Psoas muscle (tissue), 8 donors: ENCODE results near the gene ADAM23. TPM values are rescaled to one million over a fixed set of nuclear protein-coding genes. Genes with fewer than 3 reads are reported as not detected.

Source experiments
- ATAC-seq, 4 donors: fragments of 200-7000 bp; cut with Tn5 transposase; one replicate each; pipeline ENCODE4 v1.9.1; 2020; ENCODE audit warnings: moderate library complexity in 3 of 4, mild to moderate bottlenecking in 2 of 4
- DNase-seq, 2 donors: peaks; one replicate each; pipeline ENCODE4 v3.0.0-alpha.2; 2020
- H3K27ac ChIP-seq: fragments of 200-600 bp; one replicate; pipeline ENCODE4 v1.8.0; 2022
- H3K27me3 ChIP-seq, 3 donors: fragments of 200-600 bp in 1 of 3; one replicate each; pipeline versions ENCODE4 v1.6.1 to v1.8.0; 2013 to 2022; ENCODE audit warnings: low read length in 2 of 3, mild to moderate bottlenecking in 2 of 3, moderate library complexity in 1 of 3; ENCODE audit not compliant: insufficient read depth in 3 of 3
- H3K36me3 ChIP-seq, 2 donors: fragments of 200-600 bp in 1 of 2; one replicate each; pipeline versions ENCODE4 v1.6.1 to v1.8.0; 2013 to 2022; ENCODE audit warnings: low read depth in 1 of 2, mild to moderate bottlenecking in 1 of 2, moderate library complexity in 1 of 2; ENCODE audit not compliant: insufficient read depth in 1 of 2
- H3K4me1 ChIP-seq: fragments of 200-600 bp; one replicate; pipeline ENCODE4 v1.8.0; 2022
- H3K4me3 ChIP-seq: fragments of 200-600 bp; one replicate; pipeline ENCODE4 v1.8.0; 2022; ENCODE audit warnings: mild to moderate bottlenecking
- H3K9me3 ChIP-seq: fragments of 200-600 bp; one replicate; pipeline ENCODE4 v1.8.0; 2022
- CTCF ChIP-seq: fragments of 200-600 bp; IDR thresholded peaks from one replicate; pipeline ENCODE4 v1.8.0; 2022; ENCODE audit warnings: antibody characterized with exemption
- WGBS, 3 donors: extraction: QIAGEN DNeasy Blood & Tissue Kit; methylation state at CpG; one replicate each; pipeline versions ENCODE4 v1.1.6 to v1.1.7; 2013; 5-methylcytosine and 5-hydroxymethylcytosine counted together
- intact Hi-C, 2 donors: fragments of 100-400 bp; cut with DNase I; formaldehyde crosslinking; loops; one replicate each; pipeline versions ENCODE4 v1.11.0 to v1.14.2; 2022
- polyA plus RNA-seq, 3 donors: library from polyadenylated mRNA; stranded (reverse); fragments of 200-250 nt; gene quantifications; one replicate each; pipeline ENCODE4 v1.2.3, GENCODE V29; 2013
- total RNA-seq, 4 donors: library from RNA; stranded (reverse); fragmentation: NEBNext Ultra II Directional in 2 of 4; extraction: Animal tissue kit (Norgen Biotek cat#: 25700) in 2 of 4; gene quantifications; one replicate each; pipeline versions ENCODE4 v1.2.1 to v1.2.4, GENCODE V29; 2021 to 2023
- donor health status: healthy with polysubstance abuse.
- donor health status: DM: no; HTN: no; CAD: no; lungs with moderate emphysema.
- donor health status: Bipolar disorder and iron deficiency.
- donor health status: healthy.
- donor health status: DM: yes; HTN: yes; CAD: no.
- donor health status: DM: no; HTN: no; CAD: no.
- donor health status: DM: no; HTN: no; CAD: no.
- donor health status: DM: yes; HTN: yes; CAD: no.

Gene ADAM23
- total and polyA plus RNA-seq, 7 donors = 0.42 to 9.2 (median 6.0) TPM

GRCh38 chr2:206627632-206628031 is 184.3 kb downstream of the ADAM23 start:
- Histone ChIP-seq H3K27ac (no peak overlapping the region), H3K27me3 (peaks cover 0 to 7% (median 5%) of the 10 kb centered on the region in 3 donors), H3K9me3 (no peaks in the 10 kb centered on the region), H3K36me3 (no peaks in the 10 kb centered on the region), H3K4me1 (no peaks in the 10 kb centered on the region), H3K4me3 (no peak overlapping the region)
- intact Hi-C loops = no loop called here
- DNase-seq (no peak), ATAC-seq (no peak)
- TF ChIP-seq CTCF = no peak

GRCh38 chr2:206631340-206631739 is 188.0 kb downstream of the ADAM23 start:
- WGBS, 3 donors = 40 to 48% (median 45%) methylated on average over 3 of the region's 3 CpGs
- ATAC-seq = no peak
- intact Hi-C loops = no loop called here
- no peaks in the 10 kb centered on the region for H3K36me3 ChIP-seq
- no peak for DNase-seq
- no peaks in the 10 kb centered on the region for H3K9me3 ChIP-seq
- no peaks in the 10 kb centered on the region for H3K4me1 ChIP-seq
- peaks cover 0 to 7% (median 5%) of the 10 kb centered on the region in 3 donors for H3K27me3 ChIP-seq
- TF ChIP-seq CTCF = no peak
- no peak overlapping the region for H3K4me3 ChIP-seq
- H3K27ac ChIP-seq = no peak overlapping the region

- DNase-seq (no peak), ATAC-seq (no peak)
- H3K27ac ChIP-seq = no peak overlapping the region
- H3K4me1 ChIP-seq = no peaks in the 10 kb centered on the region
- no peaks in the 10 kb centered on the region for H3K9me3 ChIP-seq
- no peak for TF ChIP-seq CTCF
- no peak overlapping the region for H3K4me3 ChIP-seq
- no peaks in the 10 kb centered on the region for H3K36me3 ChIP-seq
- intact Hi-C loops = no loop called here
- H3K27me3 ChIP-seq = peaks cover 0 to 5% (median 0%) of the 10 kb centered on the region in 3 donors
- 85 to 92% (median 85%) methylated on average over 1 of the region's 1 CpG for WGBS, 3 donors
Measured at GRCh38 chr2:206635015-206635414, 191.7 kb downstream of the ADAM23 start.

- ATAC-seq (no peak), DNase-seq (no peak)
- TF ChIP-seq CTCF = no peak
- Histone ChIP-seq H3K27me3 (peaks cover 0 to 37% (median 14%) of the 10 kb centered on the region in 3 donors), H3K27ac (no peak overlapping the region), H3K9me3 (no peaks in the 10 kb centered on the region), H3K36me3 (no peaks in the 10 kb centered on the region), H3K4me3 (no peak overlapping the region), H3K4me1 (no peaks in the 10 kb centered on the region)
- WGBS, 3 donors = 13 to 44% (median 41%) methylated on average over 2 of the region's 2 CpGs
- intact Hi-C loops = no loop called here
Measured at GRCh38 chr2:206639636-206640035, 196.3 kb downstream of the ADAM23 start.

GRCh38 chr2:206641226-206641625 is 197.9 kb downstream of the ADAM23 start:
- no peak for DNase-seq
- Histone ChIP-seq H3K4me1 (no peaks in the 10 kb centered on the region), H3K27ac (no peak overlapping the region), H3K36me3 (no peaks in the 10 kb centered on the region), H3K27me3 (peaks cover 0 to 37% (median 14%) of the 10 kb centered on the region in 3 donors), H3K4me3 (no peak overlapping the region), H3K9me3 (no peaks in the 10 kb centered on the region)
- no peak for TF ChIP-seq CTCF
- no peak for ATAC-seq
- 36 to 45% (median 42%) methylated on average over 3 of the region's 3 CpGs for WGBS, 3 donors
- intact Hi-C loops = no loop called here
